ENCODE data around the gene SLC5A11. TPM values are rescaled to one million over a fixed set of nuclear protein-coding genes. Genes with fewer than 3 reads are reported as not detected.

The SLC5A11 gene
- total and polyA plus RNA-seq, 2 donors from 2014 or later, result 1.2 to 2.1 TPM

DNA sequence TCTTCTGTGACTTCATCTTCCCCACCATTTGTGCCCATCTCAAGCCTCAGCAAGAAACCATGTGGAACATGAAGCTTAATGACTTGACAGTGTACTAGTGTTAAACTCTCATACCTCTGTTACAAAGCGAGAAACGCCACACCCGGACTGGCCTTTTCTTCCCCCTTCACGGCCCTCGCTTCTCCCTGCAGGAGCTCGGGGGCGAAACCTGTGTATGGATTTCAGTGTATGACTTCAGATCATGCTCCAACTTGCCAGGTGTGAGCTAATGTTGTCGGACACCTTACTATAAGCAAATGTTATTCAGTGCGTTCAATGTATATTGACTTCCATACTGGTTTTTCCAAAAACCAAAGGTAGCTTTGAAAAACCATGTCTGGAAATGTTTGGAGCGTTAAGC lies 20.1 kb upstream of the SLC5A11 start:
- no peaks in the 10 kb centered on the region for H3K27me3 ChIP-seq (ENCODE audit: control insufficient read depth, insufficient read depth, low read length)
- peaks cover 5 to 43% (median 35%) of the 10 kb centered on the region in 3 donors for H3K36me3 ChIP-seq (ENCODE audit: control insufficient read depth in 2 of 3, insufficient read depth in 3 of 3, low read length in 3 of 3)
- H3K4me3 ChIP-seq (ENCODE audit: low read length in 3 of 3), result no peak overlapping the region
- TF ChIP-seq, protein P1, sequence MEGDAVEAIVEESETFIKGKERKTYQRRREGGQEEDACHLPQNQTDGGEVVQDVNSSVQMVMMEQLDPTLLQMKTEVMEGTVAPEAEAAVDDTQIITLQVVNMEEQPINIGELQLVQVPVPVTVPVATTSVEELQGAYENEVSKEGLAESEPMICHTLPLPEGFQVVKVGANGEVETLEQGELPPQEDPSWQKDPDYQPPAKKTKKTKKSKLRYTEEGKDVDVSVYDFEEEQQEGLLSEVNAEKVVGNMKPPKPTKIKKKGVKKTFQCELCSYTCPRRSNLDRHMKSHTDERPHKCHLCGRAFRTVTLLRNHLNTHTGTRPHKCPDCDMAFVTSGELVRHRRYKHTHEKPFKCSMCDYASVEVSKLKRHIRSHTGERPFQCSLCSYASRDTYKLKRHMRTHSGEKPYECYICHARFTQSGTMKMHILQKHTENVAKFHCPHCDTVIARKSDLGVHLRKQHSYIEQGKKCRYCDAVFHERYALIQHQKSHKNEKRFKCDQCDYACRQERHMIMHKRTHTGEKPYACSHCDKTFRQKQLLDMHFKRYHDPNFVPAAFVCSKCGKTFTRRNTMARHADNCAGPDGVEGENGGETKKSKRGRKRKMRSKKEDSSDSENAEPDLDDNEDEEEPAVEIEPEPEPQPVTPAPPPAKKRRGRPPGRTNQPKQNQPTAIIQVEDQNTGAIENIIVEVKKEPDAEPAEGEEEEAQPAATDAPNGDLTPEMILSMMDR (IDR thresholded peaks at IDR 0.05; ENCODE audit: borderline replicate concordance, extremely low read depth, insufficient read depth), result no peak
- no peak for DNase-seq
- no peak overlapping the region for H3K9ac ChIP-seq (ENCODE audit: low read length in 3 of 3)
- H3K27ac ChIP-seq (ENCODE audit: low read depth in 2 of 2, low read length in 2 of 2), result no peak overlapping the region
- intact Hi-C loops (cut with DNase I), result no loop called here
- H3K9me3 ChIP-seq (ENCODE audit: control insufficient read depth in 2 of 3, insufficient read depth in 1 of 3, low read length in 3 of 3), result no peaks in the 10 kb centered on the region
- no peak for FAIRE-seq
- H3K4me1 ChIP-seq (ENCODE audit: control insufficient read depth in 2 of 3, insufficient read depth in 2 of 3, low read depth in 1 of 3, low read length in 3 of 3), result no peaks in the 10 kb centered on the region

DNA sequence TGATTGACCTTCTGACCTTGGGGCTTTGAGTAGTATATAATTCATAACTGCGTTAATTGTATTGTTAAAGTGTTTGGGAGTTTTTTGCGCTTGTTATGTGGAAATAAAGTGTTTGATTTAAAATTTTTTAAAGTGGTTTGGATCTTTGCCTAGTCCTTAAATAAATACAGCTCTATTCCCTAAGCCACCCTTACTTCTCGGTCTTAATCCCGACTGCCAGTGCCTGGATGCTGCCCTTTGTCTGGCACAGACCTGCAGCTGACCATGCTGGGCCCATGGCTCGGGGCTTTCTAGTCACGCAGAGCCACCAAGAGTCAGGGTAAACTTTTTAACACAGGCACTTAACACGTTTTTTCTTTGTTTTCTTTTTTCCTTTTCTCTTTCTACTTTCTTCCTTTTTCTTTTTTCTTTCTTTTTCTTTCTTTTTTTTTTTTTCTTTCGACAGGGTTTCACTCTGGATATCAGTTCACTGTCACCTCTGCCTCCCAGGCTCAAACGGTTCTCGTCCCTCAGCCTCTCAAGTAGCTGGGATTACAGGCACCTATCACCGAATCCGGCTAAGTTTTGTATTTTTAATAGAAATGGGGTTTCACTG lies 19.6 kb upstream of the SLC5A11 start:
- no peak overlapping the region for H3K27ac ChIP-seq (ENCODE audit: low read depth in 2 of 2, low read length in 2 of 2)
- FAIRE-seq, result no peak
- no peak overlapping the region for H3K4me3 ChIP-seq (ENCODE audit: low read length in 3 of 3)
- H3K9ac ChIP-seq (ENCODE audit: low read length in 3 of 3), result no peak overlapping the region
- H3K9me3 ChIP-seq (ENCODE audit: control insufficient read depth in 2 of 3, insufficient read depth in 1 of 3, low read length in 3 of 3), result no peaks in the 10 kb centered on the region
- no peaks in the 10 kb centered on the region for H3K27me3 ChIP-seq (ENCODE audit: control insufficient read depth, insufficient read depth, low read length)
- H3K36me3 ChIP-seq (ENCODE audit: control insufficient read depth in 2 of 3, insufficient read depth in 3 of 3, low read length in 3 of 3), result peaks cover 4 to 38% (median 30%) of the 10 kb centered on the region in 3 donors
- intact Hi-C loops (cut with DNase I), result no loop called here
- TF ChIP-seq, protein P1 (IDR thresholded peaks at IDR 0.05; ENCODE audit: borderline replicate concordance, extremely low read depth, insufficient read depth), result no peak
- H3K4me1 ChIP-seq (ENCODE audit: control insufficient read depth in 2 of 3, insufficient read depth in 2 of 3, low read depth in 1 of 3, low read length in 3 of 3), result no peaks in the 10 kb centered on the region
- no peak for DNase-seq

GRCh38 chr16:24826817-24827566 lies 18.8 kb upstream of the SLC5A11 start:
- Histone ChIP-seq H3K27me3 (ENCODE audit: control insufficient read depth, insufficient read depth, low read length) (no peaks in the 10 kb centered on the region), H3K9ac (ENCODE audit: low read length in 3 of 3) (no peak overlapping the region), H3K27ac (ENCODE audit: low read depth in 2 of 2, low read length in 2 of 2) (no peak overlapping the region), H3K36me3 (ENCODE audit: control insufficient read depth in 2 of 3, insufficient read depth in 3 of 3, low read length in 3 of 3) (peaks cover 2 to 30% (median 22%) of the 10 kb centered on the region in 3 donors), H3K9me3 (ENCODE audit: control insufficient read depth in 2 of 3, insufficient read depth in 1 of 3, low read length in 3 of 3) (no peaks in the 10 kb centered on the region), H3K4me1 (ENCODE audit: control insufficient read depth in 2 of 3, insufficient read depth in 2 of 3, low read depth in 1 of 3, low read length in 3 of 3) (no peaks in the 10 kb centered on the region), H3K4me3 (ENCODE audit: low read length in 3 of 3) (no peak overlapping the region)
- intact Hi-C loops (cut with DNase I), result no loop called here
- FAIRE-seq (no peak), DNase-seq (no peak)
- TF ChIP-seq, protein P1 (IDR thresholded peaks at IDR 0.05; ENCODE audit: borderline replicate concordance, extremely low read depth, insufficient read depth), result no peak

Data from kidney (tissue), 14 donors.